HepG2 (cell line): ENCODE measurements around the gene PDLIM7. TPM values are rescaled to one million over a fixed set of nuclear protein-coding genes. Genes with fewer than 3 reads are reported as not detected.

Experiments used
- ATAC-seq: fragments of 200-7000 bp; cut with Tn5 transposase; 3 replicates; pipeline ENCODE4 v1.9.1; 2020; ENCODE audit warnings: mild to moderate bottlenecking, moderate library complexity
- BruUV-seq: library from RNA; stranded (reverse); fragments of 400-500 nt; replicated peaks from 2 replicates; lab custom pipeline; 2021; lab: Mats Ljungman, UMichigan
- CTCF ChIA-PET: fragments of 300-600 bp; formaldehyde crosslinking; extraction: SDS; loops from one replicate; lab custom pipeline; 2021; ENCODE audit warnings: low total read pairs, inconsistent platforms, low intra/inter-chr PET ratio; lab: Yijun Ruan, JAX
- POLR2A ChIA-PET: fragments of 350-600 bp; sonication (Branson Sonifier 250); formaldehyde crosslinking; loops from one replicate; lab custom pipeline; 2020; ENCODE audit warnings: antibody characterized with exemption, inconsistent platforms; lab: Yijun Ruan, JAX
- DNase-seq: peaks from one replicate; pipeline ENCODE4 v3.0.0-alpha.2; 2015; ENCODE audit warnings: low spot score
- FAIRE-seq: peaks from 3 replicates; lab custom pipeline; 2011; peaks lifted over from hg19 to GRCh38; lab: Jason Lieb, UNC
- H2AFZ ChIP-seq: one replicate; pipeline ENCODE4 v1.6.1; 2011; ENCODE audit warnings: low read length, inconsistent platforms
- H3K27ac ChIP-seq: fragments of 300-600 bp; 3 replicates; pipeline ENCODE4 v1.8.0; 2011; ENCODE audit warnings: mixed run types, mild to moderate bottlenecking, mixed read lengths, low read length, inconsistent platforms; ENCODE audit not compliant: insufficient read depth; ENCODE audit errors: extremely low read length
- H3K27me3 ChIP-seq, 2 experiments: fragments of 200-600 bp in 1 of 2; 2 replicates in 1 of 2; 3 replicates in 1 of 2; pipeline versions ENCODE4 v1.6.0 to v1.8.0; 2011; ENCODE audit warnings: low read length in 2 of 2, mild to moderate bottlenecking in 2 of 2, moderate library complexity in 2 of 2, inconsistent platforms in 1 of 2; ENCODE audit not compliant: insufficient read depth in 2 of 2, control insufficient read depth in 1 of 2
- H3K36me3 ChIP-seq, 2 experiments: fragments of 200-600 bp in 1 of 2; replicated peaks in 1 of 2; 2 replicates in 1 of 2; 3 replicates in 1 of 2; pipeline versions ENCODE4 v1.5.1 to v1.8.0; 2011; ENCODE audit warnings: low read length in 2 of 2, inconsistent platforms in 1 of 2; ENCODE audit not compliant: insufficient read depth in 2 of 2, control insufficient read depth in 1 of 2
- H3K4me1 ChIP-seq: 2 replicates; pipeline ENCODE4 v1.5.1; 2012; ENCODE audit warnings: low read length, inconsistent platforms; ENCODE audit not compliant: insufficient read depth
- H3K4me2 ChIP-seq: 2 replicates; pipeline ENCODE4 v1.6.0; 2011; ENCODE audit warnings: low read depth, low read length, inconsistent platforms
- H3K4me3 ChIP-seq, 3 experiments: fragments of 200-600 bp in 1 of 3; sonication (generic), shearing (Covaris generic) in 1 of 3; replicated peaks in 1 of 3; 2 replicates each; pipeline ENCODE4 v1.5.1; 2011 to 2016; ENCODE audit warnings: low read length in 3 of 3, inconsistent platforms in 2 of 3, low read depth in 2 of 3, mild to moderate bottlenecking in 2 of 3, control low read depth in 1 of 3, mixed read lengths in 1 of 3; ENCODE audit not compliant: insufficient read depth in 1 of 3
- H3K79me2 ChIP-seq: one replicate; pipeline ENCODE4 v1.6.1; 2011; ENCODE audit warnings: low read length, inconsistent platforms; ENCODE audit not compliant: insufficient read depth
- H3K9ac ChIP-seq: 2 replicates; pipeline ENCODE4 v1.6.0; 2011; ENCODE audit warnings: mild to moderate bottlenecking, low read depth, low read length, inconsistent platforms; ENCODE audit not compliant: insufficient read depth
- H3K9me3 ChIP-seq: 2 replicates; pipeline ENCODE4 v1.5.1; 2012; ENCODE audit warnings: mild to moderate bottlenecking, low read length
- H4K20me1 ChIP-seq: 2 replicates; pipeline ENCODE4 v1.6.0; 2011; ENCODE audit warnings: inconsistent platforms, mild to moderate bottlenecking, low read length, moderate library complexity; ENCODE audit not compliant: insufficient read depth
- AGO2 ChIP-seq: fragments of 200-400 bp; formaldehyde crosslinking; optimal IDR thresholded peaks from 2 replicates; pipeline ENCODE3; 2017; ENCODE audit warnings: mild to moderate bottlenecking, low read depth, low read length, moderate library complexity
- ASH2L ChIP-seq: fragments of 300-600, 200-600 bp; sonication (generic); IDR thresholded peaks from 2 replicates; pipeline ENCODE4 v1.7.0; 2017; ENCODE audit warnings: low read depth, mild to moderate bottlenecking, moderate library complexity, mixed read lengths, low read length; ENCODE audit not compliant: insufficient read length
- NRL ChIP-seq: sonication (generic); formaldehyde crosslinking; IDR thresholded peaks from 2 replicates; pipeline ENCODE4 v1.5.0; 2020; ENCODE audit warnings: missing genetic modification reagents, mild to moderate bottlenecking, moderate library complexity, borderline replicate concordance
- SNAPC5 ChIP-seq: sonication (generic); formaldehyde crosslinking; IDR thresholded peaks from 2 replicates; pipeline ENCODE4 v1.8.1; 2023; ENCODE audit warnings: mild to moderate bottlenecking, missing genetic modification reagents, borderline replicate concordance
- TEAD3 ChIP-seq: optimal IDR thresholded peaks from 2 replicates; pipeline ENCODE3; 2016; ENCODE audit warnings: borderline replicate concordance
- ZBTB38 ChIP-seq: sonication (generic); formaldehyde crosslinking; IDR thresholded peaks from 2 replicates; pipeline ENCODE4 v1.5.1; 2020; ENCODE audit warnings: mild to moderate bottlenecking, missing genetic modification reagents
- ZBTB43 ChIP-seq: sonication (generic); formaldehyde crosslinking; conservative IDR thresholded peaks from 2 replicates; pipeline ENCODE4 v1.4.0; 2020; ENCODE audit warnings: missing genetic modification reagents
- ZNF138 ChIP-seq: sonication (generic); formaldehyde crosslinking; IDR thresholded peaks from 2 replicates; pipeline ENCODE4 v1.5.0; 2020; ENCODE audit warnings: mild to moderate bottlenecking, low read depth, missing genetic modification reagents
- ZNF160 ChIP-seq: sonication (generic); formaldehyde crosslinking; IDR thresholded peaks from 2 replicates; pipeline ENCODE4 v1.8.0; 2022; ENCODE audit warnings: mild to moderate bottlenecking, inconsistent platforms, missing genetic modification reagents
- ZNF451 ChIP-seq: sonication (generic); formaldehyde crosslinking; IDR thresholded peaks from 2 replicates; pipeline ENCODE4 v1.5.0; 2020; ENCODE audit warnings: mild to moderate bottlenecking, missing genetic modification reagents
- ZNF547 ChIP-seq: sonication (generic); formaldehyde crosslinking; IDR thresholded peaks from 2 replicates; pipeline ENCODE4 v1.5.1; 2020; ENCODE audit warnings: mild to moderate bottlenecking, missing genetic modification reagents
- ZNF674 ChIP-seq: sonication (generic); formaldehyde crosslinking; IDR thresholded peaks from 2 replicates; pipeline ENCODE4 v1.5.0; 2020; ENCODE audit warnings: low read depth, mild to moderate bottlenecking, missing genetic modification reagents
- ZNF776 ChIP-seq: sonication (generic); formaldehyde crosslinking; IDR thresholded peaks from 2 replicates; pipeline ENCODE4 v1.4.0; 2020; ENCODE audit warnings: mild to moderate bottlenecking, missing genetic modification reagents
- WGBS: methylation state at CpG from one replicate; pipeline ENCODE4 v1.1.6; 2017; ENCODE audit warnings: low lambda C conversion rate; 5-methylcytosine and 5-hydroxymethylcytosine counted together
- in situ Hi-C: cut with HindIII; loops from 2 replicates; pipeline ENCODE4 v1.10.0; 2017; ENCODE audit warnings: low pct_unique_long_range_greater_than_20kb; ENCODE audit not compliant: extremely low pct_ligation_motif_present
- intact Hi-C: fragments of 100-400 bp; cut with micrococcal nuclease; formaldehyde crosslinking; loops from one replicate; pipeline ENCODE4 v1.10.0; 2022; ENCODE audit not compliant: unreplicated experiment
- polyA plus RNA-seq, 8 experiments: library from polyadenylated mRNA; depleted of rRNA in 3 of 8; stranded (reverse) in 7 of 8; unstranded in 1 of 8; fragments of >200 nt; fragmentation: Illumina TruSeq in 4 of 8; extraction: Trizol in 4 of 8; gene quantifications; 2 replicates each; pipeline versions ENCODE4 v1.2.1 to v1.2.3, GENCODE V29; 2011 to 2016; ENCODE audit warnings: low read depth in 4 of 8, missing spikeins in 1 of 8, mixed read lengths in 1 of 8; ENCODE audit not compliant: insufficient read depth in 1 of 8
- total RNA-seq, 5 experiments: library from RNA; depleted of rRNA; stranded (reverse); fragments of >200 nt; fragmentation: Illumina TruSeq; extraction: Trizol; gene quantifications; 2 replicates each; pipeline ENCODE4 v1.2.3, GENCODE V29; 2016; ENCODE audit warnings: low read depth in 1 of 5
- TF ChIP-seq, protein P1 (sequence below): sonication (generic); formaldehyde crosslinking; IDR thresholded peaks from 2 replicates; pipeline ENCODE4 v1.4.0; 2020; ENCODE audit warnings: mild to moderate bottlenecking, missing genetic modification reagents
- TF ChIP-seq, protein P2 (sequence below): sonication (generic); formaldehyde crosslinking; IDR thresholded peaks from 2 replicates; pipeline ENCODE4 v1.5.0; 2020; ENCODE audit warnings: mild to moderate bottlenecking, missing genetic modification reagents, moderate library complexity

The PDLIM7 gene
- total and polyA plus RNA-seq, 2 of the 13 experiments (the other 11 are each of a cell fraction or from before 2014, with no cell fraction given), result 21.1 to 31.3 TPM

GRCh38 chr5:177446200-177447065 lies 51.0 kb downstream of the PDLIM7 start, which contains the start of gene PRR7:
Gene PRR7 (plus strand): TSS chr5:177446814. CDS start chr5:177455068, 8,254 bp downstream.
- H3K9ac ChIP-seq, result peak within 1 kb of the TSS; percentile 82
- peaks cover 2% of the 10 kb centered on the region; the same call in 1 of the 2 replicates for H4K20me1 ChIP-seq
- DNase-seq (no peak), ATAC-seq (peak; percentile 27), FAIRE-seq (no peak)
- no peaks in the 10 kb centered on the region for H3K79me2 ChIP-seq
- peak within 1 kb of the TSS; percentile 55 to 80 (median 61) for H3K4me3 ChIP-seq
- intact Hi-C loops (loop anchor here (5.0 kb wide), 1 partner anchor 119 kb away; no protein-coding TSS in a partner anchor), in situ Hi-C loops (loop anchor here (5.0 kb wide), 1 partner anchor 134 kb away; the partner anchor contains the start of gene MXD3)
- ChIA-PET CTCF (interaction anchor here (1.4 kb wide), 1 partner anchor 11 kb away, joined by 5 read pairs; no protein-coding TSS in a partner anchor), POLR2A (interaction anchor here (0.8 to 4.2 kb wide), 5 partner anchors 9 to 68 kb away, joined by 3 to 19 read pairs (median 3); partner anchors contain the start of gene GRK6)
- peak within 1 kb of the TSS; percentile 99 for H3K4me2 ChIP-seq
- 18% methylated on average over 10 of the region's 89 CpGs for WGBS
- H3K36me3 ChIP-seq, result 0 out of 5 replicates have a peak, but pooled peaks cover 0 to 5% of the 10 kb centered on the region in 2 experiments
- H2AFZ ChIP-seq, result no peak within 1 kb of the TSS
- BruUV-seq, result no TSS peak
- no peaks in the 10 kb centered on the region for H3K27me3 ChIP-seq
- no peaks in the 10 kb centered on the region for H3K9me3 ChIP-seq
- peak within 1 kb of the TSS; percentile 74 for H3K27ac ChIP-seq
- peaks cover 49% of the 10 kb centered on the region for H3K4me1 ChIP-seq
- TF ChIP-seq ZNF160 (CRISPR knock-in tag), result no peak
- TF ChIP-seq TEAD3 (CRISPR knock-in tag), result peak; percentile 32
- 0 out of 2 replicates have a peak, but pooled peaks have one; percentile 39 for TF ChIP-seq ZNF451 (CRISPR knock-in tag)
- no peak for TF ChIP-seq ZBTB43 (CRISPR knock-in tag)
- TF ChIP-seq, protein P1, sequence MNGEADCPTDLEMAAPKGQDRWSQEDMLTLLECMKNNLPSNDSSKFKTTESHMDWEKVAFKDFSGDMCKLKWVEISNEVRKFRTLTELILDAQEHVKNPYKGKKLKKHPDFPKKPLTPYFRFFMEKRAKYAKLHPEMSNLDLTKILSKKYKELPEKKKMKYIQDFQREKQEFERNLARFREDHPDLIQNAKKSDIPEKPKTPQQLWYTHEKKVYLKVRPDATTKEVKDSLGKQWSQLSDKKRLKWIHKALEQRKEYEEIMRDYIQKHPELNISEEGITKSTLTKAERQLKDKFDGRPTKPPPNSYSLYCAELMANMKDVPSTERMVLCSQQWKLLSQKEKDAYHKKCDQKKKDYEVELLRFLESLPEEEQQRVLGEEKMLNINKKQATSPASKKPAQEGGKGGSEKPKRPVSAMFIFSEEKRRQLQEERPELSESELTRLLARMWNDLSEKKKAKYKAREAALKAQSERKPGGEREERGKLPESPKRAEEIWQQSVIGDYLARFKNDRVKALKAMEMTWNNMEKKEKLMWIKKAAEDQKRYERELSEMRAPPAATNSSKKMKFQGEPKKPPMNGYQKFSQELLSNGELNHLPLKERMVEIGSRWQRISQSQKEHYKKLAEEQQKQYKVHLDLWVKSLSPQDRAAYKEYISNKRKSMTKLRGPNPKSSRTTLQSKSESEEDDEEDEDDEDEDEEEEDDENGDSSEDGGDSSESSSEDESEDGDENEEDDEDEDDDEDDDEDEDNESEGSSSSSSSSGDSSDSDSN, result peak; percentile 48
- TF ChIP-seq ZNF776, result no peak; the same call in 1 of the 2 replicates
- peak; percentile 76; the same call in 1 of the 2 replicates for TF ChIP-seq ZNF547
- TF ChIP-seq ZBTB38 (CRISPR knock-in tag), result peak; percentile 82
- TF ChIP-seq ZNF138, result 0 out of 2 replicates have a peak, but pooled peaks have one; percentile 44
- peak; percentile 17 for TF ChIP-seq ASH2L
- TF ChIP-seq, protein P2, sequence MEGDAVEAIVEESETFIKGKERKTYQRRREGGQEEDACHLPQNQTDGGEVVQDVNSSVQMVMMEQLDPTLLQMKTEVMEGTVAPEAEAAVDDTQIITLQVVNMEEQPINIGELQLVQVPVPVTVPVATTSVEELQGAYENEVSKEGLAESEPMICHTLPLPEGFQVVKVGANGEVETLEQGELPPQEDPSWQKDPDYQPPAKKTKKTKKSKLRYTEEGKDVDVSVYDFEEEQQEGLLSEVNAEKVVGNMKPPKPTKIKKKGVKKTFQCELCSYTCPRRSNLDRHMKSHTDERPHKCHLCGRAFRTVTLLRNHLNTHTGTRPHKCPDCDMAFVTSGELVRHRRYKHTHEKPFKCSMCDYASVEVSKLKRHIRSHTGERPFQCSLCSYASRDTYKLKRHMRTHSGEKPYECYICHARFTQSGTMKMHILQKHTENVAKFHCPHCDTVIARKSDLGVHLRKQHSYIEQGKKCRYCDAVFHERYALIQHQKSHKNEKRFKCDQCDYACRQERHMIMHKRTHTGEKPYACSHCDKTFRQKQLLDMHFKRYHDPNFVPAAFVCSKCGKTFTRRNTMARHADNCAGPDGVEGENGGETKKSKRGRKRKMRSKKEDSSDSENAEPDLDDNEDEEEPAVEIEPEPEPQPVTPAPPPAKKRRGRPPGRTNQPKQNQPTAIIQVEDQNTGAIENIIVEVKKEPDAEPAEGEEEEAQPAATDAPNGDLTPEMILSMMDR (CRISPR knock-in tag), result peak; percentile 18
- peak; percentile 90 for TF ChIP-seq AGO2
- TF ChIP-seq NRL, result peak; percentile 81; the same call in 1 of the 2 replicates
- no peak for TF ChIP-seq SNAPC5
- 0 out of 2 replicates have a peak, but pooled peaks have one; percentile 62 for TF ChIP-seq ZNF674 (CRISPR knock-in tag)
